C1 segment of cervical spinal cord (tissue), 14 donors: ENCODE data around the gene DFFB.
"Not testable (repeated sequence)": the region's sequence is repeated elsewhere in the genome, so short reads cannot be mapped to it uniquely, and the experiment has no call there.

Experiments
- DNase-seq, 14 donors: peaks; one replicate each; lab custom pipeline; 2025; lab: John Stamatoyannopoulos, UW

The DFFB gene

DNA sequence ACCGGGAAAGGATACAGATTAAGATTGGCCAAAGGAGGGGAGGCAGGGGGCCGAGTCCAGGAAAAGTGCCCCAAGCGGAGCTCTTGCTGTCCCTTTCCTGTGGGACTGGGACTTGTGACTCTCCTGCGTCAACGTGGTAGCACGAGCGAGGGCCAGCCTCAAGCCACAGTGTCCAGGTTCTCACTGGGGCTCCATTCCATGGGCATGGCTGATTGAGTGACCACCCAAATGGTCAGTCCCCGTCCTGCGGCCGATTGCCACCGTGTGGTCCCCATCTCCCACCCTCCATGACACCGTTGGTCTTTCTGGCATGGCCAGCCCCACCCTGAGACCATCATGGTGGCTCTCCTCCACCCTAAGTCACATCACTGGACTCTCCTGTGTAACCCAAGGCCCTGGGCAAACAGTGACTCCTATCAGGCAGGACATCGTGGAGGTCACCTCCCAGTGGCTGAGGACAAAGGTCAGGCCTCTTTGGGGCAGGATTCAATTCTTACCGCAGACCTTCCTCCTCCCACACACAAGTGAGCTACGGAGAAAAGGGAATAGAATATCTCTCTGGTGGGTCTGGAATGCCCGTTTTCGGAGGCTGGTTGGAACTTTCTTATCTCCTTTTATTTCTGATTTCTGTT is 51.7 kb downstream of the DFFB start:
- no peak for DNase-seq

DNA sequence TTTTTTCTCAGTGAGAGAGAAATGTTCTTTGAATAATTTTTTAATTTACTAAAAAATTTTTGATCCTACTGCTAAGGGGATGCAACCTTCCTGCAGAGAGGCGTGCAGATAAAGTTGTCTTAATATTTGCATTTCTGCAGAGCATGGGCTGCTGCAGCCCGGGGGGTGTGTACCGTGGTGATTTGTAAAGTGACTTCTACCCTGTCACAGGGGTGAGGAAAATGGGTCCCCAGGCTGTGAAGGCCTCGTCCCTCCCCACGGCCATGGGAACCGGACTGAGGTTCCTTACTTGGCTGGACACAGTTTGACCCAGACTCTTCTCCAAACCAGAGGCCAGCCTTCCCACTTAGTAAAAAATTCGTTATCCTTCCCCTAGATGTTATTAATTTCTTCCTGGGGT is 52.3 kb downstream of the DFFB start:
- no peak for DNase-seq

DNA sequence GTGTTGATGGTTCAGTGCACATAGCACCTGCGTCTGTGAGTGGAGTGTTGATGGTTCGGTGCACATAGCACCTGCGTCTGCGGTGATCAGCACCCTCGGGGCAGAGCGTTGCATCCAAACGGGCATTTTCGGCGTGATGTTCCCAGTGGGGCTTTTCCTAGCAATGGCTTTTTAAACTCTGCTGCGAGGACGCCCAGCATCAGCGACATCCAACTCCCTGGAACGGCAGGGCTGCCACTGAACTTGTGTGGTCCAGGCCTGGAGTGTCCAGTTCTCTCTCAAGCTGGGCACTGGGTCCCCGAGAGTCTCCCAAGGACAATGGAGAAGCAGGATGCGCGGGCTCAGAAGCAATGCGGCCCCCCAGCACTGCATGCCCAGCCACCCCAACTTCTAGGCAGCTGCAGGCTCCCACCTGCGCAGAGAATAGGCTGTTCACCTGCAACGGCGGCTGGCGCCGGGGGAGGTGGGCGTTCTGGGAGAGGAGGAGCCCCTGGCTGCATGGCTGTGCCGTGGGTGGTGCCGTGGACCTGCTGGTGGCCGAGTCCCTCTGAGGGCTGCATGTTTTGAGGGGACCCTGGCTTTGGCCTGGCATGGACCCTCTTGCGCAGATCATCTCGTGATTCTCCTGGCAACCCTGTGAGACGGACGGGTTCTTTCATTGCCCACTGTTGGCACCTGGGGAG is 52.9 kb downstream of the DFFB start:
- DNase-seq: no peak

DNA sequence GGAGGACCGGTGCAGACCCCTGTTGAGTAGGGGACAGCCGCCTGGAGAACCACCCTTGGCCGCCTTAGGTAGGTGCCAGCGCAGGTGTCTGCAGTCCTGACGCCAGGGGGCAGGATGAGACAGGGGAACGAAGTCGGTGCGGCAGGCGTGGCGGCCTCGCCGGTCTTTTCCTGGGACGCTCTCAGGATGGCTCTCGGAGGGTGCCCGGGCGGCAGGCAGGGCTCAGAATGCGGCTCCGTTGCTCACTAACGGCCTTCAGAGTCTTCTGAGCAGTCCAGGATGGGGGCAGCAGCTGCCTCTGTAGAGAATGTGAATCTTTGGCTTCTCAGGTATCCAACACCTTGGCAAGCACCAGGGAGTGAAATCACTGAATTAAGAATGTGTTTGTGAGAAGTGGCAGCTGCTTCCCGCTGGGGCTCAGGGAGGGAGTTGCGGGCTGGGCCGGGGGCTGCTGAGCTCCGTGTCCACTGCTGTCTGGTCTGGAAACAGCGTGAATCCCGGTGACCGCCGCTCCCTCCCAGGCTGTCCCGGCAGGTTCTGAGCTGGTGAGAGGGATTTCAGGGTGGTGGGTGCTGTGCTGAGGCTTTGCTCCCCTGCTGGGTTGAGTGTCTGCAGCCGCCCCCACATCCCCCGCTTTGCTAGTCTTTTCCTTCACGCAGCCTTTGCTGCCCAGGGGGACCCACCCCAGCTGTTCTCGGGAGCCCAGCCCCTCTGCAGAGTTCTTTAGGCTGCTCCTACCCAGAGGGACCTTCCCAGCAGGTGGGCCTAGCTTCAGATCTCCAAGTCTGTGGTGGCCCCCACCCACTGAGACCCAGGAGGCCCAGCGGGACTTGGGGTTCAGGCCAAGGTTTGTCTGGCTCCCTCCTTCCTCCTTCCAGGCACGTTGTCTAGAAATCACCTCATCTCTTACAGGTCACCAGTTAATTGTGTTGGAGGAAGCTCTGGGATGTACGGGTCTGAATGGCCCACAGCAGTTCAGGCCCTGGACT is 53.9 kb downstream of the DFFB start:
- DNase-seq: peak in 4 of 14 donors; percentile 3 to 41 (median 12)

DNA sequence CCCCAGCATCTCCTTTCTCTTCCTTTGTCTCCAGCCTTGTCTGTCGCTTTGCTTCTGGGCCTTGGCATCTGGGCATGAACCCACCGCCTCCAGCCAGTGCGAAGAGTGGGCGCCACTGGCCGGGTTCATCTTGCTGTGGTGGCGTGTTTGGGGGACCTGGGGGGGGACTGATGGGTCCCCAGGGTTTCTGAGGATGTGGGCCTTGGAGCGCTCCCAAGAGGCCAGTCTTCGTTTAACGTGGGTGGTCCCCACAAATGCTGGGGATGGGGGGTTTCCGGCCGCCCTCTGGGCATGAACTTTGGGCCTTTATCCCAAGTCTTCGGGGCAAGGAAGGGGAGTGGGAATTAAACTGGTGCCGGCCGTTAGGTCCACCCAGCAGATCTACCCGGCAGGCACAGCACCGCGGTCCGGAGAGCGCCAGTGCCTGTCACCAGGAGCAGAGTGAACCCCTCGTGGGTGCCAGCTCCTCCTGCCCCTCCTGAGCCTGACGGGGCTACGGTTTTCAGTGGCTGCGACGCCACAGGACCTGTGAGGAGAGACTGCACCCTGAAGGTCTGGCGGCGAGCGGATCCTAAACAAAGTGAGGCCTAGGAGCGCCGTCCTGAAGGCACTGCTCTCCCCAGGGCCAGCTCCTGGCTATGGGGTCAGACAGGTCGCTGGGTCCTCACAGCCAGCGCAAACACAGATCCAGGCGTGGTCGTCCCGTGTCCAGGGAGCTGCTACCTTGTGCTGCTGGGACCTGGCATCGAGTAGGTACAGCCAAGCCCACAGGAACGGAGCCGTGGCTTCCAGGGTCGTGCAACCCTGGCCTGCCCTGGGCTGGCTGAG is 54.9 kb downstream of the DFFB start:
- DNase-seq: no peak

DNA sequence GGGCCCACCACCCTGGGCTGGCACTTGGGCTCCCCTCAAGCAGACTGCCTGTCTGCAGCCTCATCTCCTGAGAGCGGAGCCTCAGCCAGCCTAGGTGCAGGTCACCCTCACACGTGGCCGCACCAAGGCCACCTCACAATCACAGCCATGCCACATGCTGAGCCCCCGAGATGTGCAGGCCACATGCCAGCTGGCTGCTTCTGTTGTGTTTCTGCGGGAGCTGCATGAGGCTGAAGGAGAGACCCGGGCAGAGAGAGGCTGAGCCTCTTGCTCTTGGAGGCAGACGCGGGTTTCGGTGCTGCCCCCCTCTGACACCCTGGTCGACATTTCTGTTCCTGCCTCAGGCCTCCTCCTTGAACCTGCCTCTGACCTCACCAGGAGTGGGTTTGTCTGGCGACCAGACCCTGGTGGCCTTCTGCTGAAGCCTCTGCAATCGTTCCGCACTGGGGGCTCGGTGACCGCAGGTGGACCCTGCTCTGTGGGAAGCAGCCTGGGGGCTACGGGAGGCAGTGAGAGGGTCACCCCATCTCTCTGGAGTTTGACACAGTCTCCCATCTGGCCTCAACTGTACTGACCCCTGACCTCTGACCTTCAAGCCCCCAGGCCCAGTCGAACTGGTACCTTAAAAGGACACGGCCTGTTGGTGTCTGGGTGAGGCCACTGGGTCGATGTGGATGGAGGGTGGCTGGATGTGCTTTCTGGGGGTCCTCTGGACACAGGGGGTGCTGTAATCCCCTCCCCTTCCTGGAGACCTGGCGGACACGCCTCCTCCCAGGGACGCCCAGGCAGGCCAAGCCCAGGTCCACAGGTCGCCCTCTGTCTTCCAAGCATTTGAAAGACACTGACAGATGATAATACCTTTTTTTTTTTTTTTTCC is 55.8 kb downstream of the DFFB start:
- no peak for DNase-seq

DNA sequence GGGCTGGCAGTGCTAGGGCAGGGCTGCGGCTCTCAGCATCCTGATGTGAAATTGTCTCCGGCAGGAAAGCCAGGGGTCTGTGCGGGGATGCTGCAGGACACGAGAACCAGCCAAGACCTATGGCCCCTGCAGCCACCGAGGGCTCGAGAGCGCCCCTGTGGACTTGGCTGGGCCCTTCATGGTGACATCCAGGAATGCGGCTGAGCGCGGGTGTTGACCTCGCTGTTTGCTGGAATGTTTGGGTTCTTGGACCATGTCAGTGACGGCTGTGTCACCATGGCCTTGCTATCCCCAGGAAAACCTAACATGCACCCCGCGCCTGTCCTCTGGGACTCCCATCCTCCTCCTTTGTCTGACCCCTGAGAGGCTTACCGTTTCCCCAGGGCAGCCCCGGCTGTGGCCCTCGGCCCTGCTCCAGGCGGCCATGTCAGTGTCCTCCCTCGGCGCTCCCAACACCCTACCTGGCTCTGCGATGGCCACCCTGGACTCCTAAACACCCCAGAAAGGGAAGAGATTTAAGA is 57.1 kb downstream of the DFFB start:
- DNase-seq: no peak

DNA sequence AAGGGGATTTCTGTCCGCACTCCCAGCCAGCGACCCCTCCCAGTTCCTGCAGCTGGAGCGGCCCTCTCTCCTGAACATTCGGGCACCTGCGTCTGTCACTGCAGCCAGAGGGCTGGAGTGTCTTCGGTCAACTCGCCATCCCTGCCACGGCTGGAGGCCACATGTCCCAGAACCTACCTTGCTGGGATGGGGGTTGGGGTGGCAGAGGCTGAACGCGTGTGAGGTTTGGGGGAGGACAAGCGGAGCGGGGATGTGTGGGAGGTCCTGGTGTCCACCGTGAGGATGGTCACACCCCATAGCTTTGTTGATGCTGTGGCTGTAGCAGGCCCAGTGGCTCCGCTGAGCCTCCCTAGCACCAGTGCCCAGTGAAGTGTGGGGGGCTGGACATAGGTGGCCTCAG is 57.6 kb downstream of the DFFB start:
- DNase-seq: no peak

DNA sequence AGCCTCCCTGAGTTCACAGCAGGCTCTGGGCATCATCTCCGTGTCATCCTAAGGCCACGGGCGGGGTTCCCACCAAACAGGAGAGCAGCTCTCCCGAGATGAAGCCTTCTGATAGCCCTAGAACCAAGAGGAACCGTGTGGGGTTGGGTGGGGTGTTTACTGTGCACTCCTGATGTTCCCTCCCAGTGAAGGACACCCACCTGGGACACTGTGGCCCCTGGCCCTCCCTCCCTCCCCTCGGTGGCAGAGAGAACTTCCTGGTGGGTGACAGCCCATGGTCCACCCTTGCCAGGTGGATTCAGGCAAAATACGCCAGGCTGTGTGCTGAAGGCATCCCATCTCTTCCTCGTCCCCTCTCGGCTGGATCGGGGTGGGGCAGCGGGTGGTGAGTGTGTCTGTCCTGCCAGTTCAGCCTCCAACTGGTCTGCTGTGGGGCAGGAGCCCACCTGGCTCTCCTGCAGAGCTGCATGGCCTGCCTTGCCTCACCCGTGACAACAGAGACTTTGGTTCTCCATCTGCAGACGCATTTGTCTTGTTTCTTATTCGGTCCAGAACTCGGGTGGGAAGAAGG is 58.4 kb downstream of the DFFB start:
- no peak for DNase-seq

DNA sequence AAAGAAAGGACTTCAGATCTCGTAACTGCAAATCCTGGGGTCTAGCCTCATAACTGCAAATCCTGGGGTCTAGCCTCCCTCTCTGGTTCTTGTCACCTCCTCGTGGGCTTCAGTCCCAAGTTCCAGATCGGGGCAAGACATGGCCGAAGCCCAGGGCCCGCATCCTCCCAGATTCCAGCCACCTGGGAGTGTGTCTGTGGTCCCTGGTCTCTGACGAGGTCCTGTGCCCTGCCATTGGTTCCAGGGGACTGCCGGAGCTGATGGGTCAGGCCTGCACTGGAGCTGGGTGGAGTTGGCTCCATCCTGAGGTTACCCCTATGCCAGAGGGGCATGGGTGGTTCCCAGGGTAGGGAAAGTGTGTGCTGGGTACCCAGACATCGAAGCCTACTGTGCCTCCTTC is 60.5 kb downstream of the DFFB start:
- DNase-seq: no peak

DNA sequence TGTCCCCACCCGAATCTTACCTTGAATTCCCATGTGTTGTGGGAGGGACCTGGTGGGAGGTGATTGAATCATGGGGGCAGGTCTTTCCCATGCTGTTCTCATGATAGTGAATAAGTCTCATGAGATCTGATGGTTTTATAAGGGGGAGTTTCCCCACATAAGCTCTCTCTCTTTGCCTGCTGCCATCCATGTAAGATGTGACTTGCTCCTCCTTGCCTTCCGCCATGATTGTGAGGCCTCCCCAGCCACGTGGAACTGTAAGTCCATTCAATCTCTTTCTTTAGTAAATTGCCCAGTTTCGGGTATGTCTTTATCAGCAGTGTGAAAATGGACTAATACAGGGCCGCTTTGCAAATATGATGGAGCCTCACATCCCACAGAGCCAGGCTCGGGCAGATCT is 61.1 kb downstream of the DFFB start:
- DNase-seq: not testable (repeated sequence)

DNA sequence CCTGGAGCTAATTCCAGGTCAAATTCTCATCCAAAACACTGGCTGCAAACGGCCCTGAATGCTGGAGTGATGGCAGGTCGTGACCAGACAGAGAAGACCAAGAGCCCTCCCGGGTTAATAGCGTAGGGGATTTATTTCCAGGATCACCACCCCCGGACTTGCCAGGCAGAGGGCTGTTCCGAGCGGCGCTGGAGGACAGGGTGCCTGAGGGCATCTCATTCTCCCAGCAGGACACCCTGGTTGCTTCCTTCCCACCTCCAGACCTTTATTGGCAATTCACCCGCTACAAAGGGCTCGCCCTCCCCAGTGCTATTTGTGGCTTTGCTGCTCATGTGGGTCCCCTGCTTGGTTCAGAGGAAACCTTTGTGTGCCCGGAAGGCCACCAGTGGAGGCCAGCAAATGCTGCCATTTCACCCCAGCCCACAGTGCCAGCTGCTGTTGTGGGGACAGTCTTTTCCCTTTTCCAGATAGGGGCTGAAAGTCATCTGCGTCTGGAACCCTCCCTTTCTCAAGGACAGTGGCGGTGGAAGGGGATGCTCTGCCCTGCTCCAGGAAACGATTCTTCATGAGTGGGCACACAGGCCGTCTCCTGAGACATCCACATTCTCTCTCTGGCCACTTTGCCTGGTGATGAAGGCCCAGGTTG is 61.8 kb downstream of the DFFB start:
- no peak for DNase-seq

DNA sequence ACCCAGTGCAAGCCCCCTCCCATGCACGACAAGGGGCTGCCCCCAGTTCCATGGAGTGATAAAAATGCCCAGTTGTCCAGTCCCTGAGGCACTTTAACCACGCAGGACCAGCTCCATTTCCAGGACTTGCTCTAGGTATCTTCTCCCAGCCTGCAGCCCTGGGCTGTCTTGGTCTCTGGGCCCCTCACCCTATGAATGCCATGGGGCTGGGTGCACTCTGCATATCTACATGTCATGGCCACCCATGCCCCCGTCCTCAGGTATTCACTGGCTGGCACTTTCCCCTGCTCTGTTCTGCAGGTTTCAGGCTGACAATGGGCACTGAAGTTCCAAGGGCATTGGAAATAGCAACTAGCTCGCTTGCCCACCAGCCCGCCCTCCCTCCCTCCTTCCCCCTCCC is 62.4 kb downstream of the DFFB start:
- no peak for DNase-seq

DNA sequence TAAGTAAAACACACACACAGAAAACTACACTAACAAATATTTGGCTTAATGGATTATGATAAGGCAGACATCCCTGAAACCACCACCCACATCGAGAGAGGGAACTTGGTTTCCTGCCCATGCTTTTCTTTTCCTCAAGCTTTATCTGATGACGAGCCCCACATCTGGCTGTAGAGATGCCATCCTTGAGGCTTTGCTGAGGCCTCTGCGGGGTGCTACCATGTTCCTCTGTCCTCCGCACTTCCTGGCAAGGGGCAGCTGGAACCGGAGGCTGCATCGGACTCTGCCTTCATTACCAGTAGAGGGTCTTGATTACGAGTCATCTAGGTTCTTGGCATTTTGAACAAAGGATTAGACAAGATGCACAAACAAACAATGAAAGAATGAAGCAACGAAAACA is 64.5 kb downstream of the DFFB start:
- no peak for DNase-seq

DNA sequence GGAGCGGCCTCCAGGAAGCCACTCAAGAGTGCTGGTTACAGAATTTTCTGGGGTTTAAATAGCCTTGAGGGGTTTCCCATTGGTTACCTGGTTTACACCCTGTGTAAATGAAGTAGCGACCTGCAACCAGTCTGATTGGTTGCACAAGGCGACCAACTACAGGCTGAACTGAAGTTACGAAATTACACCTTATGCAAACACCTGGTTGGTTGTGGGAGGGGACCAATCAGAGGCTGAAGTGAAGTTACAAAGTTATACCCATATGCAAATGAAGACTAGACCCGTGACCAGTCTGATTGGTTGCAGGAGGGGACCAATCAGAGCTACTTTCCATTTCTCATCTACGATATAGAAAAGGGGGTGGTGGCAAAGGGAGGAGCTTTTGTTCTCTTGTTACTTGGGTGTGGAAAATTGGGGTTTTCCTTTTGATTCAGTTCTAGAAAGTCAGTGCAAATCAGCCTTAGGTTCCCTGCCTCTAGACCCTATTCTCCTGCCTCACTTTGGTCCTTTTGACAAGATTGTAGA is 65.0 kb downstream of the DFFB start:
- no peak for DNase-seq

DNA sequence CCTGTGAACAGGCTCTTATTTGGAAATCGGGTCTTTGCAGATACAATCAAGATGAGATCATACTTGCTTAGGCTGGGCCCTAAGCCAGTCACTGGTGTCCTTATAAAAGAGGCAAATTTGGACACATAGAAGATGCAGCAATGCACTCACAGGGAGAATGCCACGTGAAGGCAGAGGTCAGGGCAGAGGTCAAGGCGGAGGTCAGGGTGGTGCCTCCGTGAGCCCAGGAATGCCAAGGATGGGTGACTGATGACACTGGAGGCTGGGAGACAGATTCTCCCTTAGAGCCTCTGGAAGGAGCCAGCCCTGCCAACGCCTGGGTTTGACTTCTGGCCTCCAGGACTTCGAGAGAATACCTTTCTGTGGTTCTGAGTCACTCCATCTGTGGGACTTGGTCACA is 65.6 kb downstream of the DFFB start:
- DNase-seq: no peak

DNA sequence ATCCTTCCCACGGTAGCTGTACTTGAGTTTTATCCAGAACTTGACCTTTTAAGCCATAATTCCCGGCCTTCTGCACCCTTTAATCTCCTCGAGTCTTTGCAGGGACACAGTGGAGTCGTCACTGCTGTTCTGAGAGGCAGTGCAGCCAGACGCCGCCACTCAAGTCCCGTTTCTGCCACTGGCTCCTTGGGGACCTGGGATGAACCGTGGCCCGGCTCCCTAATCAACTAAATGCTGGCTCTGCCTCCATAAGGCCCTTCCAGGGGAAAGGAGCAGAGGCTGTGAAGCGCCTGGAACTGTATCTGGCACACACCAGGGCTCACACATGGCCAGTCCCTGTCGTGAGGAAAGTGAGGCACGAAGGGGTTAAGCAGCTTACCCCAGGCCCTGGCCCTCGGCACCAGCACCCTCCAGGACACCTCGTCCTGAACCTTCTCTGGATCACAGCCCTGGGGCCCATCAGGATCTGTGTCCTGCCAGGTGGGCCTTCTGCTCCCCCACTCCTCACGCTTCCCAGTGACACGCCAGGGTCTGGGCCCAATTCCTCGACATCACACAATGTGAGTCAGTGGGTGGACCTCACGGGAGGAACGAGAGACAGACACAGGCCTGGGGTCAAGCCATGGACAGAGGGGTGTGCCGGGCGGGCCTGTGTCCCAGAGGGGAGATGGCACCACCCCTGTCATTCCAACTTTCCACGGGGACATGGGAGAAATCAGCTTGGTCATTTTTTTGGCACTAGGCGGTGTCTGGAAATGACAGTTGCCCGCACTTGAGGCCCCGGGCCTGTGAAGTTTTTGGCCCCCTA is 66.3 kb downstream of the DFFB start:
- DNase-seq: no peak

DNA sequence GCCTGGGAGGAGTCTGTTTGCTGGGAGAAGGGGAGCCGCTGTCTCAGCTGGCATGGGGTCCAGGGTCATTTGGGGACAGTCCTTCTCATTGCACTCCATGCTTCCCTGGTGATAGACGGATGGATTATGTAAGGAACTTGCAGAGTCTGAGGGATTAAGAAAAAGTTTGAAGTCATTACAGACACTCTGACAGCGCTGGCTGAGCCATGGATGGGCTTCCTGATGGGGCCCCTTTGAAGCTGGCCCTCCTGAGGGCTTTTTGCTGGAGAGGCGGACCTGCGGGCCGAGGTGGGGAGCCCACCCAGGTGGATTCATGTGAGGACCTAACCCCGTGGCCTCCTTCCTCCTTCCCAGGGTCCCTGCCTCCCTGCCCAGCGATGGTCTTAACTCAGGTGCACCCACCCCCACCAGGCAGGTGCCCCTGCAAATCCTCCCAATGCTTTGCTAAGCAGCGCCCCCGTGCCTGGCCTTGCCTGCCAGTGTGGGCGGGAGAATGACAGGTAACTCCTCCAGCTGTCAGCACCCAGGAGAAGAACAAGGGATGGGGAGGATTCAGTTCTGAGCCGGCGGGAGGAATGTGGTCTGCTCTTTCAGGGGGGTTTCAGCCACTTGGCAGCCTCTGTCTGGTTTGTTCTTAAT is 67.0 kb downstream of the DFFB start:
- DNase-seq: no peak
